GM12878 (cell line): ENCODE measurements around the gene CSF2.

Source experiments
- BACH1 ChIP-seq: fragments of 450-650 bp; IDR thresholded peaks from 2 replicates; pipeline ENCODE4 v1.6.1; 2017; ENCODE audit warnings: mild to moderate bottlenecking, borderline replicate concordance
- EP300 ChIP-seq, 2 experiments: fragments of 150-350 bp in 1 of 2; IDR thresholded peaks; 2 replicates each; pipeline ENCODE4 v1.6.1; 2011 to 2012; ENCODE audit warnings: low read depth in 2 of 2, low read length in 2 of 2, borderline replicate concordance in 1 of 2, improper control_type of control experiment in 1 of 2, inconsistent platforms in 1 of 2; ENCODE audit not compliant: control insufficient read depth in 1 of 2
- ESRRA ChIP-seq: IDR thresholded peaks from 2 replicates; pipeline ENCODE4 v1.6.1; 2012; ENCODE audit warnings: mild to moderate bottlenecking, low read length, improper control_type of control experiment
- MEF2B ChIP-seq: fragments of 450-650 bp; IDR thresholded peaks from 2 replicates; pipeline ENCODE4 v1.6.1; 2018; ENCODE audit warnings: mild to moderate bottlenecking, moderate library complexity; ENCODE audit not compliant: partially characterized antibody, poor library complexity, severe bottlenecking
- MYC ChIP-seq: IDR thresholded peaks from 2 replicates; pipeline ENCODE4 v1.6.1; 2011; ENCODE audit warnings: mild to moderate bottlenecking, low read length, moderate library complexity, inconsistent platforms; ENCODE audit not compliant: insufficient read depth, insufficient replicate concordance, insufficient read length, severe bottlenecking
- POLR2A ChIP-seq: IDR thresholded peaks from 2 replicates; pipeline ENCODE4 v1.6.1; 2011; ENCODE audit warnings: low read depth, mild to moderate bottlenecking, low read length
- POLR2AphosphoS5 ChIP-seq: IDR thresholded peaks from 2 replicates; pipeline ENCODE4 v1.6.1; 2011; ENCODE audit warnings: mild to moderate bottlenecking, low read length, inconsistent platforms
- RAD21 ChIP-seq: IDR thresholded peaks from 2 replicates; pipeline ENCODE4 v1.6.1; 2011; ENCODE audit warnings: mild to moderate bottlenecking, low read depth, low read length, moderate library complexity; ENCODE audit not compliant: insufficient read depth
- TF ChIP-seq, protein P1 (sequence below): IDR thresholded peaks from 2 replicates; pipeline ENCODE4 v1.6.1; 2012; ENCODE audit warnings: low read depth, low read length, improper control_type of control experiment

DNA sequence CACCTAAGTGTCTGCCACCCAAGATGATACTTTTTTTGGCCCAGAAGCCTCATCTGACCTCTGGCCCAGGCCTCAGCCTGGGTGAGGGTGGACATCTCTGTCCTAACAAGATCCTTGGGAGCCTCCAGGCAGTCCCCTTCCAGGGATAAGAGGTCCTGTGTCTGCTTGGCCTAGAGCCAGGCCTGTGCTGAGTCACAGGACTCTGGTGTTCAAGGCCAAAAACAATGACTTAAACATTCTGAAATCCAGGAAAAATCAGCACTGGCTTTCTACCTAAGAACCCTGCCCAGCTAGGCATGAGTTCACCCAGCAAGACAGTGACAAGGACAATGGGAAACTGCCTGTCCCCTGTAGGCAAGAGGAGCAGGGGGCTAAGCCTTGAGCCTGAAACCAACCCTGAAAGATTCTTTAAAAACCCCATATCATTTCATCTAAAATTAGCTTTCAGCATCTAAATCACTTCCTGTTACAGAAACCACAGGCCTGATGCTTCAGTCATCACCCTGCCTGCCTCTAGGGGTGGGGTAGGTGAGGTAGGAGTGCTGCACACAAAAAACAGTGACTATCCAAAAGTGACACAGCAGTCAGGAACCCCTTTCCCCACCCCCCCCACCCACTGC is 29.9 kb downstream of the CSF2 start:
- TF ChIP-seq MEF2B = peak; percentile 87
- TF ChIP-seq BACH1 = peak; percentile 28; the same call in 1 of the 2 replicates
- no peak for TF ChIP-seq MYC
- TF ChIP-seq POLR2A = peak; percentile 60; the same call in 1 of the 2 replicates
- no peak for TF ChIP-seq POLR2AphosphoS5
- peak; percentile 39; the same call in 1 of the 2 replicates for TF ChIP-seq RAD21
- TF ChIP-seq ESRRA = no peak
- peak; percentile 38 to 65; a peak in 2 of 4 replicates for TF ChIP-seq EP300 (IDR thresholded peaks at IDR 0.05; ENCODE audit: borderline replicate concordance in 1 of 2, control insufficient read depth in 1 of 2, low read depth in 2 of 2, low read length in 2 of 2)
- TF ChIP-seq, protein P1, sequence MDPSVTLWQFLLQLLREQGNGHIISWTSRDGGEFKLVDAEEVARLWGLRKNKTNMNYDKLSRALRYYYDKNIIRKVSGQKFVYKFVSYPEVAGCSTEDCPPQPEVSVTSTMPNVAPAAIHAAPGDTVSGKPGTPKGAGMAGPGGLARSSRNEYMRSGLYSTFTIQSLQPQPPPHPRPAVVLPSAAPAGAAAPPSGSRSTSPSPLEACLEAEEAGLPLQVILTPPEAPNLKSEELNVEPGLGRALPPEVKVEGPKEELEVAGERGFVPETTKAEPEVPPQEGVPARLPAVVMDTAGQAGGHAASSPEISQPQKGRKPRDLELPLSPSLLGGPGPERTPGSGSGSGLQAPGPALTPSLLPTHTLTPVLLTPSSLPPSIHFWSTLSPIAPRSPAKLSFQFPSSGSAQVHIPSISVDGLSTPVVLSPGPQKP = no peak
